Progenitor cell of endocrine pancreas (in vitro differentiated cells): ENCODE data around the gene SEMA7A. TPM values are rescaled to one million over a fixed set of nuclear protein-coding genes. Genes with fewer than 3 reads are reported as not detected.
"Not testable (repeated sequence)": the region's sequence is repeated elsewhere in the genome, so short reads cannot be mapped to it uniquely, and the experiment has no call there.

Source experiments
- DNase-seq: peaks from one replicate; pipeline ENCODE4 v3.0.0; 2021; ENCODE audit warnings: low spot score; ENCODE audit not compliant: unreplicated experiment
- H3K27ac Mint-ChIP-seq: 2 replicates; pipeline ENCODE4 v1.8.0; 2021; ENCODE audit warnings: mild to moderate bottlenecking, moderate library complexity, mixed read lengths
- H3K27me3 Mint-ChIP-seq: 2 replicates; pipeline ENCODE4 v1.8.0; 2021; ENCODE audit warnings: mixed read lengths
- H3K36me3 Mint-ChIP-seq: 2 replicates; pipeline ENCODE4 v1.8.0; 2022; ENCODE audit warnings: mixed read lengths; ENCODE audit not compliant: insufficient read depth
- H3K4me1 Mint-ChIP-seq: 2 replicates; pipeline ENCODE4 v1.8.0; 2021; ENCODE audit warnings: low read depth, mixed read lengths
- H3K4me3 Mint-ChIP-seq: 2 replicates; pipeline ENCODE4 v1.8.0; 2021; ENCODE audit warnings: low read depth, mild to moderate bottlenecking, moderate library complexity, mixed read lengths
- H3K9me3 Mint-ChIP-seq: 2 replicates; pipeline ENCODE4 v1.8.0; 2021; ENCODE audit warnings: low read depth, mixed read lengths
- CTCF ChIP-seq: fragments of 200-600 bp; sonication (generic); IDR thresholded peaks from one replicate; pipeline ENCODE4 v1.5.0; 2021; ENCODE audit warnings: antibody characterized with exemption, mild to moderate bottlenecking; ENCODE audit not compliant: unreplicated experiment
- long read RNA-seq: library from polyadenylated mRNA; unstranded; transcript quantifications from one replicate; pipeline ENCODE4 v2.0.0, GENCODE V29; 2020
- total RNA-seq: library from RNA; stranded (reverse); gene quantifications from 2 replicates; pipeline ENCODE4 v1.2.1, GENCODE V29; 2021

Gene SEMA7A
- 1.9 and 2.6 TPM in 2 replicates for total RNA-seq
- long read RNA-seq, result 0 reads

- H3K27me3 Mint-ChIP-seq, result peaks cover 66% of the 10 kb centered on the region
These were observed at the start of gene SEMA7A for GRCh38 chr15:74433592-74434262. SEMA7A (minus strand) TSS chr15:74433958; CDS start chr15:74433918, 40 bp downstream.

GRCh38 chr15:74482661-74483060, 48.9 kb upstream of the SEMA7A start:
- no peak for DNase-seq
- no peaks in the 10 kb centered on the region for H3K27me3 Mint-ChIP-seq
- no peak overlapping the region for H3K4me3 Mint-ChIP-seq
- no peaks in the 10 kb centered on the region for H3K4me1 Mint-ChIP-seq
- H3K36me3 Mint-ChIP-seq, result peaks cover 15% of the 10 kb centered on the region
- no peak overlapping the region for H3K27ac Mint-ChIP-seq
- no peak for TF ChIP-seq CTCF
- peaks cover 3% of the 10 kb centered on the region for H3K9me3 Mint-ChIP-seq

More at GRCh38 chr15:74433592-74434262, at the start of gene SEMA7A:
- H3K36me3 Mint-ChIP-seq, result no peaks in the 10 kb centered on the region
- peak; percentile 17 for TF ChIP-seq CTCF
- H3K27ac Mint-ChIP-seq, result no peak within 1 kb of the TSS
- H3K4me1 Mint-ChIP-seq, result peaks cover 3% of the 10 kb centered on the region
- H3K4me3 Mint-ChIP-seq, result peak within 1 kb of the TSS; percentile 65
- DNase-seq, result peak; percentile 62
- H3K9me3 Mint-ChIP-seq, result no peaks in the 10 kb centered on the region

- H3K27ac Mint-ChIP-seq, H3K9me3 Mint-ChIP-seq, H3K27me3 Mint-ChIP-seq, H3K4me3 Mint-ChIP-seq, DNase-seq, H3K4me1 Mint-ChIP-seq: not testable (repeated sequence)
- H3K36me3 Mint-ChIP-seq, result peaks cover 14% of the 10 kb centered on the region
These were observed 46.6 kb upstream of the SEMA7A start for GRCh38 chr15:74480364-74480763.

- not testable (repeated sequence) for H3K36me3 Mint-ChIP-seq, H3K27me3 Mint-ChIP-seq, H3K27ac Mint-ChIP-seq, H3K9me3 Mint-ChIP-seq, DNase-seq, H3K4me3 Mint-ChIP-seq, H3K4me1 Mint-ChIP-seq
These were observed 37.9 kb upstream of the SEMA7A start for GRCh38 chr15:74471621-74472020.

GRCh38 chr15:74470631-74471395, 37.1 kb upstream of the SEMA7A start:
- TF ChIP-seq CTCF, result no peak
- H3K27me3 Mint-ChIP-seq, result no peaks in the 10 kb centered on the region

GRCh38 chr15:74468341-74469032, 34.7 kb upstream of the SEMA7A start:
- no peak for DNase-seq
- H3K4me3 Mint-ChIP-seq, result no peak overlapping the region
- no peak overlapping the region for H3K27ac Mint-ChIP-seq
- H3K4me1 Mint-ChIP-seq, result no peaks in the 10 kb centered on the region
- no peak for TF ChIP-seq CTCF
- peaks cover 9% of the 10 kb centered on the region for H3K36me3 Mint-ChIP-seq
- peaks cover under 1% of the 10 kb centered on the region for H3K9me3 Mint-ChIP-seq
- H3K27me3 Mint-ChIP-seq, result no peaks in the 10 kb centered on the region

More at GRCh38 chr15:74470631-74471395, 37.1 kb upstream of the SEMA7A start:
- no peak overlapping the region for H3K4me3 Mint-ChIP-seq
- no peak overlapping the region for H3K27ac Mint-ChIP-seq
- H3K36me3 Mint-ChIP-seq, result peaks cover 6% of the 10 kb centered on the region
- no peak for DNase-seq
- no peaks in the 10 kb centered on the region for H3K4me1 Mint-ChIP-seq
- H3K9me3 Mint-ChIP-seq, result no peaks in the 10 kb centered on the region
